Measurements from ENCODE around the gene LRMDA.

The LRMDA gene

GRCh38 chr10:76255241-76255640, 823.8 kb downstream of the LRMDA start:
- no peak for DNase-seq

- DNase-seq, result no peak
These were observed 826.4 kb downstream of the LRMDA start for GRCh38 chr10:76257816-76258215.

GRCh38 chr10:76265441-76266113, 834.2 kb downstream of the LRMDA start:
- no peak for DNase-seq

GRCh38 chr10:76268530-76268929, 837.1 kb downstream of the LRMDA start:
- DNase-seq, result no peak

GRCh38 chr10:76268954-76269353, 837.5 kb downstream of the LRMDA start:
- DNase-seq, result no peak

GRCh38 chr10:76270464-76270863, 839.0 kb downstream of the LRMDA start:
- no peak for DNase-seq

GRCh38 chr10:76274933-76275332, 843.5 kb downstream of the LRMDA start:
- no peak for DNase-seq

- no peak for DNase-seq
These were observed 847.5 kb downstream of the LRMDA start for GRCh38 chr10:76278811-76279460.

- DNase-seq, result no peak
These were observed 850.2 kb downstream of the LRMDA start for GRCh38 chr10:76281659-76282058.

- DNase-seq, result no peak
These were observed 850.9 kb downstream of the LRMDA start for GRCh38 chr10:76282061-76283025.

- DNase-seq, result no peak
These were observed 852.9 kb downstream of the LRMDA start for GRCh38 chr10:76284351-76284750.

GRCh38 chr10:76285012-76285411, 853.6 kb downstream of the LRMDA start:
- no peak for DNase-seq

- DNase-seq, result no peak
These were observed 854.1 kb downstream of the LRMDA start for GRCh38 chr10:76285515-76285914.

- no peak for DNase-seq
These were observed 855.1 kb downstream of the LRMDA start for GRCh38 chr10:76286536-76286935.

GRCh38 chr10:76287856-76288255, 856.4 kb downstream of the LRMDA start:
- DNase-seq, result no peak

- DNase-seq, result no peak
These were observed 859.8 kb downstream of the LRMDA start for GRCh38 chr10:76291175-76291574.

GRCh38 chr10:76291885-76292284, 860.5 kb downstream of the LRMDA start:
- DNase-seq, result no peak

GRCh38 chr10:76296957-76297356, 865.5 kb downstream of the LRMDA start:
- no peak for DNase-seq

GRCh38 chr10:76297358-76297757, 865.9 kb downstream of the LRMDA start:
- DNase-seq, result no peak

GRCh38 chr10:76297780-76298281, 866.4 kb downstream of the LRMDA start:
- no peak for DNase-seq

GRCh38 chr10:76298329-76298728, 866.9 kb downstream of the LRMDA start:
- DNase-seq, result no peak

GRCh38 chr10:76299501-76299900, 868.1 kb downstream of the LRMDA start:
- DNase-seq, result no peak

- DNase-seq, result no peak
These were observed 869.8 kb downstream of the LRMDA start for GRCh38 chr10:76301211-76301610.
